NCI-H345 treated with DMSO at 0.1 percent for 48 hours (cell line): Measurements from ENCODE around the gene PRIMPOL.
"Not testable (repeated sequence)": the region's sequence is repeated elsewhere in the genome, so short reads cannot be mapped to it uniquely, and the experiment has no call there.

Experiments used
- DNase-seq: peaks from one replicate; lab custom pipeline; 2025; ENCODE audit not compliant: unreplicated experiment; lab: John Stamatoyannopoulos, UW

The PRIMPOL gene

GRCh38 chr4:184636897-184637296, 12.6 kb upstream of the PRIMPOL start:
- no peak for DNase-seq

- DNase-seq = no peak
These were observed 8.5 kb upstream of the PRIMPOL start for GRCh38 chr4:184641022-184641421.

- DNase-seq = no peak
These were observed 8.1 kb upstream of the PRIMPOL start for GRCh38 chr4:184641451-184641850.

GRCh38 chr4:184643731-184644130, 5.8 kb upstream of the PRIMPOL start:
- DNase-seq = no peak

GRCh38 chr4:184644553-184645307, 4.8 kb upstream of the PRIMPOL start:
- DNase-seq = no peak

- no peak for DNase-seq
These were observed 3.5 kb upstream of the PRIMPOL start for GRCh38 chr4:184645904-184646610.

- no peak for DNase-seq
These were observed 2.1 kb upstream of the PRIMPOL start for GRCh38 chr4:184647266-184648053.

GRCh38 chr4:184648054-184648312, 1.6 kb upstream of the PRIMPOL start:
- DNase-seq = no peak

GRCh38 chr4:184648313-184649025, 1.1 kb upstream of the PRIMPOL start:
- peak; percentile 8 for DNase-seq

GRCh38 chr4:184649971-184650855, 675 bp downstream of the PRIMPOL start:
- DNase-seq = no peak

GRCh38 chr4:184651899-184652298, 2.4 kb downstream of the PRIMPOL start:
- no peak for DNase-seq

GRCh38 chr4:184652681-184653080, 3.1 kb downstream of the PRIMPOL start:
- not testable (repeated sequence) for DNase-seq

GRCh38 chr4:184653650-184654049, 4.1 kb downstream of the PRIMPOL start:
- no peak for DNase-seq

GRCh38 chr4:184655889-184656869, 6.6 kb downstream of the PRIMPOL start:
- DNase-seq = no peak

- no peak for DNase-seq
These were observed 7.6 kb downstream of the PRIMPOL start for GRCh38 chr4:184657144-184657543.

- DNase-seq = not testable (repeated sequence)
These were observed 8.3 kb downstream of the PRIMPOL start for GRCh38 chr4:184657820-184658219.

- no peak for DNase-seq
These were observed 11.4 kb downstream of the PRIMPOL start for GRCh38 chr4:184660978-184661377.

- no peak for DNase-seq
These were observed 12.7 kb downstream of the PRIMPOL start for GRCh38 chr4:184662236-184662635.
